Panc1 (cell line): ENCODE data around the gene CD1C. TPM values are rescaled to one million over a fixed set of nuclear protein-coding genes. Genes with fewer than 3 reads are reported as not detected.

Experiments used
- ATAC-seq: fragments of 200-7000 bp; cut with Tn5 transposase; 2 replicates; pipeline ENCODE4 v1.9.1; 2020; ENCODE audit warnings: mild to moderate bottlenecking, moderate library complexity
- BruUV-seq: library from RNA; stranded (reverse); fragments of 400-500 nt; replicated peaks from 2 replicates; lab custom pipeline; 2021; lab: Mats Ljungman, UMichigan
- CTCF ChIA-PET: fragments of 300-600 bp; sonication (Branson Sonifier 250); formaldehyde crosslinking; loops from one replicate; lab custom pipeline; 2022; ENCODE audit warnings: antibody characterized with exemption; lab: Charles Lee
- POLR2A ChIA-PET: fragments of 300-600 bp; sonication (Branson Sonifier 250); formaldehyde crosslinking; loops from one replicate; lab custom pipeline; 2022; ENCODE audit warnings: antibody characterized with exemption; lab: Charles Lee
- DNase-seq: peaks from one replicate; pipeline ENCODE4 v3.0.0-alpha.2; 2010; ENCODE audit warnings: low read depth, low spot score
- H3K27ac ChIP-seq: 2 replicates; pipeline ENCODE4 v1.5.1; 2011; ENCODE audit warnings: mild to moderate bottlenecking, low read length, inconsistent platforms
- H3K27me3 ChIP-seq: fragments of 200-500 bp; sonication (Bioruptor generic); 2 replicates; pipeline ENCODE4 v1.6.0; 2014; ENCODE audit warnings: low read length, inconsistent platforms; ENCODE audit not compliant: control insufficient read depth, insufficient read depth
- H3K36me3 ChIP-seq: fragments of 200-500 bp; sonication (Bioruptor generic); 2 replicates; pipeline ENCODE4 v1.5.1; 2014; ENCODE audit warnings: inconsistent platforms, mild to moderate bottlenecking, low read length, moderate library complexity; ENCODE audit not compliant: control insufficient read depth, insufficient read depth
- H3K4me1 ChIP-seq: 2 replicates; pipeline ENCODE4 v1.5.1; 2011; ENCODE audit warnings: inconsistent platforms, mild to moderate bottlenecking, low read length, moderate library complexity; ENCODE audit not compliant: control insufficient read depth, insufficient read depth
- H3K4me3 ChIP-seq, 2 experiments: 2 replicates each; pipeline ENCODE4 v1.5.1; 2011 to 2012; ENCODE audit warnings: low read depth in 2 of 2, low read length in 2 of 2, mild to moderate bottlenecking in 2 of 2, inconsistent platforms in 1 of 2, moderate library complexity in 1 of 2
- H3K9me3 ChIP-seq: fragments of 200-500 bp; sonication (Bioruptor generic); 2 replicates; pipeline ENCODE4 v1.5.1; 2014; ENCODE audit warnings: low read depth, mild to moderate bottlenecking, inconsistent platforms, low read length, moderate library complexity; ENCODE audit not compliant: control insufficient read depth, insufficient read depth
- CTCF ChIP-seq: fragments of 450-650 bp; IDR thresholded peaks from 2 replicates; pipeline ENCODE4 v1.5.1; 2017; ENCODE audit warnings: mild to moderate bottlenecking
- POLR2AphosphoS5 ChIP-seq: IDR thresholded peaks from 2 replicates; pipeline ENCODE4 v1.6.1; 2012; ENCODE audit warnings: mild to moderate bottlenecking, low read depth, low read length, moderate library complexity
- SIN3A ChIP-seq: IDR thresholded peaks from 2 replicates; pipeline ENCODE4 v1.6.1; 2012; ENCODE audit warnings: low read depth, mild to moderate bottlenecking, low read length, moderate library complexity, borderline replicate concordance; ENCODE audit not compliant: insufficient read depth
- TCF7L2 ChIP-seq: IDR thresholded peaks from 2 replicates; pipeline ENCODE4 v1.6.1; 2011; ENCODE audit warnings: mild to moderate bottlenecking, low read depth, low read length, inconsistent platforms
- in situ Hi-C: cut with HindIII; loops from 2 replicates; pipeline ENCODE4 v1.10.0; 2016; ENCODE audit warnings: low sequenced_read_pairs, low pct_unique_long_range_greater_than_20kb
- intact Hi-C: fragments of 100-400 bp; cut with micrococcal nuclease; formaldehyde crosslinking; loops from one replicate; pipeline ENCODE4 v1.10.0; 2022; ENCODE audit not compliant: unreplicated experiment
- total RNA-seq: library from RNA; stranded (reverse); gene quantifications from one replicate; pipeline ENCODE4 v1.2.1, GENCODE V29; 2021; ENCODE audit not compliant: unreplicated experiment
- TF ChIP-seq, protein P1 (sequence below), 2 experiments: IDR thresholded peaks; 2 replicates each; pipeline ENCODE4 v1.6.1; 2011 to 2012; ENCODE audit warnings: low read depth in 2 of 2, control low read depth in 1 of 2, low read length in 1 of 2, mild to moderate bottlenecking in 1 of 2, moderate library complexity in 1 of 2; ENCODE audit not compliant: insufficient read depth in 1 of 2

CD1C gene
- total RNA-seq, 1 experiment from 2014 or later: not detected

DNA sequence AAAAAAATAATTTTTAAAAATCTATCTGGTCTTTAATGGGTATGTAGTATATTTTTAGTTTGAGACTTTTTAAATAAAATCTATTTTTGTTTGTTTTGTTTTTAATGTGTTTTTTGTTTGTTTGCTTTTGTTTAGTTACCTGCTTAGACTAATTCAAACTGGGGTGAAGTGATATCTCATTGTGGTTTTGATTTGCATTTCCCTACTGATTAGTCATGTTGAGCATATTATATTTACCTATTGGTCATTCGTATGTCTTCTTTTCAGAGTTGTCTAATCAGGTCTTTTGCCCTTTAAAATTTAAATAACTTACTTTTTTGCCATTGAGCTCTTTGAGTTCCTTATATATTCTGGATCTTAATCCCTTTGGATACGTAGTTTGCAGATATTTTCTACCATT, 21.3 kb downstream of the CD1C start:
- intact Hi-C loops (no loop called here), in situ Hi-C loops (no loop called here)
- H3K4me3 ChIP-seq: no peak overlapping the region
- no peaks in the 10 kb centered on the region for H3K27me3 ChIP-seq
- DNase-seq: no peak
- H3K9me3 ChIP-seq: no peaks in the 10 kb centered on the region
- no peaks in the 10 kb centered on the region for H3K36me3 ChIP-seq
- BruUV-seq: no TSS peak
- ChIA-PET CTCF (no interaction called here), POLR2A (no interaction called here)
- no peak overlapping the region for H3K27ac ChIP-seq
- no peak for ATAC-seq
- no peaks in the 10 kb centered on the region for H3K4me1 ChIP-seq
- TF ChIP-seq POLR2AphosphoS5 (no peak), TCF7L2 (no peak), SIN3A (no peak), CTCF (no peak)
- TF ChIP-seq, protein P1, sequence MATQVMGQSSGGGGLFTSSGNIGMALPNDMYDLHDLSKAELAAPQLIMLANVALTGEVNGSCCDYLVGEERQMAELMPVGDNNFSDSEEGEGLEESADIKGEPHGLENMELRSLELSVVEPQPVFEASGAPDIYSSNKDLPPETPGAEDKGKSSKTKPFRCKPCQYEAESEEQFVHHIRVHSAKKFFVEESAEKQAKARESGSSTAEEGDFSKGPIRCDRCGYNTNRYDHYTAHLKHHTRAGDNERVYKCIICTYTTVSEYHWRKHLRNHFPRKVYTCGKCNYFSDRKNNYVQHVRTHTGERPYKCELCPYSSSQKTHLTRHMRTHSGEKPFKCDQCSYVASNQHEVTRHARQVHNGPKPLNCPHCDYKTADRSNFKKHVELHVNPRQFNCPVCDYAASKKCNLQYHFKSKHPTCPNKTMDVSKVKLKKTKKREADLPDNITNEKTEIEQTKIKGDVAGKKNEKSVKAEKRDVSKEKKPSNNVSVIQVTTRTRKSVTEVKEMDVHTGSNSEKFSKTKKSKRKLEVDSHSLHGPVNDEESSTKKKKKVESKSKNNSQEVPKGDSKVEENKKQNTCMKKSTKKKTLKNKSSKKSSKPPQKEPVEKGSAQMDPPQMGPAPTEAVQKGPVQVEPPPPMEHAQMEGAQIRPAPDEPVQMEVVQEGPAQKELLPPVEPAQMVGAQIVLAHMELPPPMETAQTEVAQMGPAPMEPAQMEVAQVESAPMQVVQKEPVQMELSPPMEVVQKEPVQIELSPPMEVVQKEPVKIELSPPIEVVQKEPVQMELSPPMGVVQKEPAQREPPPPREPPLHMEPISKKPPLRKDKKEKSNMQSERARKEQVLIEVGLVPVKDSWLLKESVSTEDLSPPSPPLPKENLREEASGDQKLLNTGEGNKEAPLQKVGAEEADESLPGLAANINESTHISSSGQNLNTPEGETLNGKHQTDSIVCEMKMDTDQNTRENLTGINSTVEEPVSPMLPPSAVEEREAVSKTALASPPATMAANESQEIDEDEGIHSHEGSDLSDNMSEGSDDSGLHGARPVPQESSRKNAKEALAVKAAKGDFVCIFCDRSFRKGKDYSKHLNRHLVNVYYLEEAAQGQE (IDR thresholded peaks at IDR 0.05; ENCODE audit: insufficient read depth in 1 of 2, low read depth in 2 of 2, low read length in 1 of 2): no peak

DNA sequence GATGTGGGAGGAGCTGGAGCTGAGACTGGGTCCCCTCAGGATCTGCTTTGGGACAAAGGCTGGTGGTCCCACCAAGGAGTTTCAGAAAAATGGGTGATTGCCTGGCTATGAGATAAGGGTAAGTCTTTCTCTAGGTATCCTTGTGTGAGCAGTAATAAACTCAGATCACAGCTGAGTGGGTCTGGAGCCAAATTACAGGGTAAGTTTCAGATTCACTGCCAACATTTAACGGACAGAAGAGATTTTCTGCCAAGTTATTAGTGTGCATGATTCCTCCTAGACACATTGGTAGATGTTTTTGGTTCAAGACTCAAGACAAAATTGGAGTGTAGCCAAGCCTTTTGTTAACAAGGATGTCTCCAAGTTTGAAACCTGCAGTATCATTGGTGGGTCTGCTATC, 34.1 kb downstream of the CD1C start:
- ATAC-seq (no peak), DNase-seq (no peak)
- BruUV-seq: no TSS peak
- ChIA-PET CTCF (no interaction called here), POLR2A (no interaction called here)
- Histone ChIP-seq H3K9me3 (no peaks in the 10 kb centered on the region), H3K36me3 (no peaks in the 10 kb centered on the region), H3K27me3 (no peaks in the 10 kb centered on the region), H3K4me1 (no peaks in the 10 kb centered on the region), H3K27ac (no peak overlapping the region), H3K4me3 (no peak overlapping the region)
- no peak for TF ChIP-seq TCF7L2
- TF ChIP-seq CTCF: no peak
- TF ChIP-seq POLR2AphosphoS5: no peak
- TF ChIP-seq, protein P1 (IDR thresholded peaks at IDR 0.05; ENCODE audit: insufficient read depth in 1 of 2, low read depth in 2 of 2, low read length in 1 of 2): no peak
- no peak for TF ChIP-seq SIN3A
- intact Hi-C loops: loop anchor here (10.0 kb wide), 1 partner anchor 119 kb away; no protein-coding TSS in a partner anchor
- in situ Hi-C loops: no loop called here
